GM19023 (cell line): ENCODE measurements around the gene DDX54.
"Not testable (repeated sequence)": the region's sequence is repeated elsewhere in the genome, so short reads cannot be mapped to it uniquely, and the experiment has no call there.

Source experiments
- ATAC-seq: cut with Tn5 transposase; IDR thresholded peaks from one replicate; pipeline ENCODE4 v1.9.1; 2021; ENCODE audit warnings: mild to moderate bottlenecking, moderate library complexity; ENCODE audit not compliant: unreplicated experiment

DDX54 gene

GRCh38 chr12:113129664-113130456 is 55.4 kb downstream of the DDX54 start:
- no peak for ATAC-seq

- no peak for ATAC-seq
These were observed 56.2 kb downstream of the DDX54 start for GRCh38 chr12:113128802-113129663.

- ATAC-seq, result no peak
These were observed 57.5 kb downstream of the DDX54 start for GRCh38 chr12:113127791-113128199.

GRCh38 chr12:113120670-113121370 is 64.5 kb downstream of the DDX54 start:
- no peak for ATAC-seq

GRCh38 chr12:113119980-113120669 is 65.2 kb downstream of the DDX54 start:
- no peak for ATAC-seq

GRCh38 chr12:113118142-113118541 is 67.1 kb downstream of the DDX54 start:
- no peak for ATAC-seq

- ATAC-seq, result not testable (repeated sequence)
These were observed 67.6 kb downstream of the DDX54 start for GRCh38 chr12:113117684-113118083.

GRCh38 chr12:113116875-113117274 is 68.4 kb downstream of the DDX54 start:
- no peak for ATAC-seq

GRCh38 chr12:113115455-113116126 is 69.7 kb downstream of the DDX54 start:
- ATAC-seq, result no peak

GRCh38 chr12:113114447-113115178 is 70.7 kb downstream of the DDX54 start:
- ATAC-seq, result no peak

- no peak for ATAC-seq
These were observed 71.9 kb downstream of the DDX54 start for GRCh38 chr12:113113397-113113796.

GRCh38 chr12:113112043-113112899 is 73.0 kb downstream of the DDX54 start:
- ATAC-seq, result no peak

GRCh38 chr12:113111247-113111646 is 74.0 kb downstream of the DDX54 start:
- ATAC-seq, result no peak

- no peak for ATAC-seq
These were observed 75.2 kb downstream of the DDX54 start for GRCh38 chr12:113109872-113110599.

GRCh38 chr12:113109360-113109759 is 75.9 kb downstream of the DDX54 start:
- no peak for ATAC-seq

GRCh38 chr12:113108308-113108707 is 77.0 kb downstream of the DDX54 start:
- ATAC-seq, result no peak
